HG03108 (cell line): Measurements from ENCODE around the gene UBR4.
"Not testable (repeated sequence)": the region's sequence is repeated elsewhere in the genome, so short reads cannot be mapped to it uniquely, and the experiment has no call there.

Experiments used
- ATAC-seq: cut with Tn5 transposase; IDR thresholded peaks from one replicate; pipeline ENCODE4 v1.9.1; 2021; ENCODE audit warnings: moderate library complexity; ENCODE audit not compliant: unreplicated experiment

The UBR4 gene

GRCh38 chr1:19191811-19192210 is 18.3 kb downstream of the UBR4 start:
- ATAC-seq = no peak

- ATAC-seq = no peak
Observed at GRCh38 chr1:19190468-19190867, 19.6 kb downstream of the UBR4 start.

GRCh38 chr1:19189270-19189669 is 20.8 kb downstream of the UBR4 start:
- ATAC-seq = no peak

GRCh38 chr1:19187852-19188251 is 22.2 kb downstream of the UBR4 start:
- no peak for ATAC-seq

GRCh38 chr1:19186001-19186400 is 24.1 kb downstream of the UBR4 start:
- ATAC-seq = no peak

- ATAC-seq = no peak
Observed at GRCh38 chr1:19182223-19182622, 27.8 kb downstream of the UBR4 start.

- not testable (repeated sequence) for ATAC-seq
Observed at GRCh38 chr1:19180265-19180657, 29.8 kb downstream of the UBR4 start.

- no peak for ATAC-seq
Observed at GRCh38 chr1:19179597-19180264, 30.3 kb downstream of the UBR4 start.

GRCh38 chr1:19178734-19179398 is 31.2 kb downstream of the UBR4 start:
- no peak for ATAC-seq

GRCh38 chr1:19177811-19178210 is 32.3 kb downstream of the UBR4 start:
- ATAC-seq = no peak

- ATAC-seq = peak; percentile 84
Observed at GRCh38 chr1:19169642-19170041, 40.4 kb downstream of the UBR4 start.

GRCh38 chr1:19167140-19167539 is 42.9 kb downstream of the UBR4 start:
- no peak for ATAC-seq

- ATAC-seq = no peak
Observed at GRCh38 chr1:19166066-19166465, 44.0 kb downstream of the UBR4 start.

GRCh38 chr1:19165501-19165900 is 44.6 kb downstream of the UBR4 start:
- no peak for ATAC-seq

- ATAC-seq = no peak
Observed at GRCh38 chr1:19164274-19165015, 45.6 kb downstream of the UBR4 start.

- no peak for ATAC-seq
Observed at GRCh38 chr1:19163261-19163660, 46.8 kb downstream of the UBR4 start.

GRCh38 chr1:19160831-19161230 is 49.2 kb downstream of the UBR4 start:
- ATAC-seq = no peak

GRCh38 chr1:19157653-19158052 is 52.4 kb downstream of the UBR4 start:
- ATAC-seq = no peak

GRCh38 chr1:19156676-19157075 is 53.4 kb downstream of the UBR4 start:
- no peak for ATAC-seq

GRCh38 chr1:19154876-19155275 is 55.2 kb downstream of the UBR4 start:
- ATAC-seq = no peak

GRCh38 chr1:19153169-19153568 is 56.9 kb downstream of the UBR4 start:
- ATAC-seq = no peak

GRCh38 chr1:19151537-19151936 is 58.5 kb downstream of the UBR4 start:
- no peak for ATAC-seq
